Measurements from ENCODE around the gene NUP188. TPM values are rescaled to one million over a fixed set of nuclear protein-coding genes. Genes with fewer than 3 reads are reported as not detected.

Gene NUP188
- total RNA-seq, 1 experiment from 2014 or later = 52.0 TPM

DNA sequence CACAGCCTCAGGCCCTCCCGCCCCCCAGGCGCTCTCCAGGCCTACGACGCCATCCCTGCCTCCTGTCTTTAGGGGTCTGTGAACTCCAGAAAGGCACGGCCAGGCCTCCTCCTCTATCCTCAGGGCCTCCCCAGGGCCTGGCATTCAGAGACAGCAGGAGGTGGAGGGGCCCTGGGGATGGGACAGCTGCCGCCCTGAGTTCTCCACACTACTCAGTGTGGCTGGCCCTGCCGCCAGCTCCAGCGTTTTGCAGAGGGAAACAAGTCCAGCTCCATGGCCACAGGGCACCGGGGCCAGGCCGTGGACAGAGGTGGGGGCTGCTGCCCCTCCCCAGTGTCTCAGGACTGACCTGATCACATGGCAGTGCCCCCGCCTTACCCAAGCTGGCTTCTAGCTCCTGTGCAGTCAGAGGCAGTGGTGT, 64.3 kb downstream of the NUP188 start:
- no peaks in the 10 kb centered on the region for H4K20me1 ChIP-seq (ENCODE audit: low read length)
- intact Hi-C loops (cut with micrococcal nuclease) = no loop called here
- CTCF ChIA-PET = no interaction called here
- H2AFZ ChIP-seq (ENCODE audit: low read length) = no peak overlapping the region
- no peaks in the 10 kb centered on the region for H3F3A ChIP-seq (ENCODE audit: low read length, unreplicated experiment)
- H3K79me2 ChIP-seq (ENCODE audit: low read length) = no peaks in the 10 kb centered on the region
- H3K4me2 ChIP-seq (ENCODE audit: low read length) = no peak overlapping the region
- ATAC-seq = no peak
- no peak for DNase-seq
- no peaks in the 10 kb centered on the region; the same call in 1 of the 2 replicates for H3K36me3 ChIP-seq (ENCODE audit: low read depth, low read length)
- no peaks in the 10 kb centered on the region for H3K27me3 ChIP-seq (ENCODE audit: low read length)
- POLR2A ChIA-PET (ENCODE audit: unreplicated experiment) = no interaction called here
- H3K9me3 ChIP-seq (ENCODE audit: low read length) = no peaks in the 10 kb centered on the region
- no peak overlapping the region for H3K9ac ChIP-seq (ENCODE audit: low read length)
- no peak overlapping the region for H3K4me3 ChIP-seq (ENCODE audit: low read length)
- H3K4me1 ChIP-seq (ENCODE audit: insufficient read depth, low read length) = no peaks in the 10 kb centered on the region
- TF ChIP-seq EZH2 (IDR thresholded peaks at IDR 0.05; ENCODE audit: low read length, unreplicated experiment) (no peak), EZH2phosphoT487 (IDR thresholded peaks at IDR 0.05; ENCODE audit: borderline replicate concordance, low read length) (no peak)
- TF ChIP-seq, protein P1, sequence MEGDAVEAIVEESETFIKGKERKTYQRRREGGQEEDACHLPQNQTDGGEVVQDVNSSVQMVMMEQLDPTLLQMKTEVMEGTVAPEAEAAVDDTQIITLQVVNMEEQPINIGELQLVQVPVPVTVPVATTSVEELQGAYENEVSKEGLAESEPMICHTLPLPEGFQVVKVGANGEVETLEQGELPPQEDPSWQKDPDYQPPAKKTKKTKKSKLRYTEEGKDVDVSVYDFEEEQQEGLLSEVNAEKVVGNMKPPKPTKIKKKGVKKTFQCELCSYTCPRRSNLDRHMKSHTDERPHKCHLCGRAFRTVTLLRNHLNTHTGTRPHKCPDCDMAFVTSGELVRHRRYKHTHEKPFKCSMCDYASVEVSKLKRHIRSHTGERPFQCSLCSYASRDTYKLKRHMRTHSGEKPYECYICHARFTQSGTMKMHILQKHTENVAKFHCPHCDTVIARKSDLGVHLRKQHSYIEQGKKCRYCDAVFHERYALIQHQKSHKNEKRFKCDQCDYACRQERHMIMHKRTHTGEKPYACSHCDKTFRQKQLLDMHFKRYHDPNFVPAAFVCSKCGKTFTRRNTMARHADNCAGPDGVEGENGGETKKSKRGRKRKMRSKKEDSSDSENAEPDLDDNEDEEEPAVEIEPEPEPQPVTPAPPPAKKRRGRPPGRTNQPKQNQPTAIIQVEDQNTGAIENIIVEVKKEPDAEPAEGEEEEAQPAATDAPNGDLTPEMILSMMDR (conservative IDR thresholded peaks at IDR 0.05; ENCODE audit: low read depth, low read length) = no peak
- no peaks in the 10 kb centered on the region for H3K9me2 ChIP-seq (replicated peaks; ENCODE audit: low read length)
- H3K27ac ChIP-seq (ENCODE audit: low read length) = no peak overlapping the region
- BruUV-seq (replicated peaks) = no TSS peak

DNA sequence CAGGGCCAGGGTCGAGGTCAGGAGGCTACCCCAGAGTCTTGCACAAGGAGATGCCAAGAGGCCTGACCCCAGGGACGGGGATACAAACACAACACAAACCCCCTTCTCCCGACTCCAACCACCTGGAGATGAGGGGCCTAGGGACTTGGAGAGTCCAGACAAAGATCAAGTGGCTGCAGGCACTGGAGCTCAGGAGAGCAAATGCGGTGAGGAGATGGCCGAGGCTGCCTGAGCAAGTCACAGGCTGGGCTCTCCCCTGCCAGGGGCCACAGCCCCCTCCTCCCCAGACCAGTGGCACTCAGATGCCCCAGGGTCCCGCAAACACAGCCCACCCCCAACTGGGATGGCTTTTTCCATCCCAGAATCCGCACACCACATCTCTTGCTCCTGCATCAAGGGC, 64.8 kb downstream of the NUP188 start:
- DNase-seq = no peak
- no TSS peak for BruUV-seq (replicated peaks)
- H3K4me1 ChIP-seq (ENCODE audit: insufficient read depth, low read length) = no peaks in the 10 kb centered on the region

DNA sequence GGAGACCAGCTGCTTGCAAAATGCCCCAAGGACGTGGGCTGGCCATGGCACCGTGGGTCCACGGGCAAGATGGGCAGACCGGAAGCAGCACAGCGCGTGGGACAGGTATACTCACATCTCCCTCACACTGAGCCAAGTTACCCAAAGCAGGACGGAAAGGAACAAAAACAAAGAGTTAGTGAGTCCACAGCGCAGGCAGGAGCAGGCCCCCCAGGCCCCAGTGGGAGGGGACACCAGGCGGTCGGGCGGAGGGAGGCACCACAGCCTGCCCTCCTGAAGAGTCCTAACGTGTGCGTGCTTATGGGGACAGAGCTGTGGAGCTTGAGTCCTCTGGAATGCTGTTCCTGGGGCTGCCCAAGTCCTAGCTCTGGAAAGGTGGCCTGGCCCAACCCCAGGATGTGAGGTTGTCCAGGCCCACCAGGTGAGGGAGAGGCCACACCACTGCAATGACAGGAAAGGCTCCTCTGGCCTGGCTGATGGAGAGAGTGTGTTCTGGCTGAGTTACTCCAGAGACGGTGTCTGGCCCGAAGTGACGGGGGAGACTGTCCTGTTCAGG, 65.5 kb downstream of the NUP188 start:
- H3K79me2 ChIP-seq (ENCODE audit: low read length) = no peaks in the 10 kb centered on the region
- no peaks in the 10 kb centered on the region; the same call in 1 of the 2 replicates for H3K36me3 ChIP-seq (ENCODE audit: low read depth, low read length)
- H3K4me1 ChIP-seq (ENCODE audit: insufficient read depth, low read length) = no peaks in the 10 kb centered on the region
- intact Hi-C loops (cut with micrococcal nuclease) = no loop called here
- H3F3A ChIP-seq (ENCODE audit: low read length, unreplicated experiment) = no peaks in the 10 kb centered on the region
- H3K9ac ChIP-seq (ENCODE audit: low read length) = no peak overlapping the region
- H3K4me3 ChIP-seq (ENCODE audit: low read length) = no peak overlapping the region
- no peaks in the 10 kb centered on the region for H3K27me3 ChIP-seq (ENCODE audit: low read length)
- no peak overlapping the region for H2AFZ ChIP-seq (ENCODE audit: low read length)
- no peaks in the 10 kb centered on the region for H3K9me3 ChIP-seq (ENCODE audit: low read length)
- H3K4me2 ChIP-seq (ENCODE audit: low read length) = no peak overlapping the region
- CTCF ChIA-PET = no interaction called here
- H3K27ac ChIP-seq (ENCODE audit: low read length) = no peak overlapping the region
- TF ChIP-seq EZH2phosphoT487 (IDR thresholded peaks at IDR 0.05; ENCODE audit: borderline replicate concordance, low read length) (no peak), EZH2 (IDR thresholded peaks at IDR 0.05; ENCODE audit: low read length, unreplicated experiment) (no peak)
- TF ChIP-seq, protein P1 (conservative IDR thresholded peaks at IDR 0.05; ENCODE audit: low read depth, low read length) = no peak
- H3K9me2 ChIP-seq (replicated peaks; ENCODE audit: low read length) = no peaks in the 10 kb centered on the region
- ATAC-seq (no peak), DNase-seq (no peak)
- no peaks in the 10 kb centered on the region for H4K20me1 ChIP-seq (ENCODE audit: low read length)
- BruUV-seq (replicated peaks) = no TSS peak
- POLR2A ChIA-PET (ENCODE audit: unreplicated experiment) = no interaction called here

More for the DNA sequence above, 64.8 kb downstream of the NUP188 start:
- TF ChIP-seq, protein P1 (conservative IDR thresholded peaks at IDR 0.05; ENCODE audit: low read depth, low read length) = no peak
- TF ChIP-seq EZH2phosphoT487 (IDR thresholded peaks at IDR 0.05; ENCODE audit: borderline replicate concordance, low read length) = no peak
- no peak for TF ChIP-seq EZH2 (IDR thresholded peaks at IDR 0.05; ENCODE audit: low read length, unreplicated experiment)
- Histone ChIP-seq H3F3A (ENCODE audit: low read length, unreplicated experiment) (no peaks in the 10 kb centered on the region), H3K9me2 (replicated peaks; ENCODE audit: low read length) (no peaks in the 10 kb centered on the region), H3K9me3 (ENCODE audit: low read length) (no peaks in the 10 kb centered on the region), H3K36me3 (ENCODE audit: low read depth, low read length) (no peaks in the 10 kb centered on the region; the same call in 1 of the 2 replicates), H2AFZ (ENCODE audit: low read length) (no peak overlapping the region), H3K9ac (ENCODE audit: low read length) (no peak overlapping the region), H3K4me2 (ENCODE audit: low read length) (no peak overlapping the region), H4K20me1 (ENCODE audit: low read length) (no peaks in the 10 kb centered on the region), H3K79me2 (ENCODE audit: low read length) (no peaks in the 10 kb centered on the region), H3K4me3 (ENCODE audit: low read length) (no peak overlapping the region), H3K27me3 (ENCODE audit: low read length) (no peaks in the 10 kb centered on the region), H3K27ac (ENCODE audit: low read length) (no peak overlapping the region)
- ATAC-seq = no peak
- POLR2A ChIA-PET (ENCODE audit: unreplicated experiment) = no interaction called here
- CTCF ChIA-PET = no interaction called here
- intact Hi-C loops (cut with micrococcal nuclease) = no loop called here
